K562 (cell line): ENCODE data around the gene SCP2. TPM values are rescaled to one million over a fixed set of nuclear protein-coding genes. Genes with fewer than 3 reads are reported as not detected.
A peak's percentile ranks its signal among the peaks of the same experiment; 100 is the strongest.

Experiments used
- EHMT2 ChIP-seq: fragments of 450-650 bp; IDR thresholded peaks from 2 replicates; pipeline ENCODE4 v1.6.1; 2018; ENCODE audit warnings: antibody characterized with exemption
- HDAC1 ChIP-seq, 2 experiments: fragments of 450-650 bp; IDR thresholded peaks; 2 replicates each; pipeline ENCODE4 v1.6.1; 2016 to 2017; ENCODE audit warnings: inconsistent platforms in 1 of 2, mild to moderate bottlenecking in 1 of 2, moderate library complexity in 1 of 2
- KAT7 ChIP-seq: sonication (generic); formaldehyde crosslinking; IDR thresholded peaks from 2 replicates; pipeline ENCODE4 v1.8.0; 2022; ENCODE audit warnings: missing genetic modification reagents, mild to moderate bottlenecking, borderline replicate concordance
- MBD2 ChIP-seq: sonication (generic); IDR thresholded peaks from 2 replicates; pipeline ENCODE4 v1.6.1; 2016; ENCODE audit warnings: low read depth, borderline replicate concordance
- MED1 ChIP-seq: sonication (generic); formaldehyde crosslinking; IDR thresholded peaks from 2 replicates; pipeline ENCODE4 v1.8.1; 2023; ENCODE audit warnings: missing genetic modification reagents, borderline replicate concordance
- MTA2 ChIP-seq: fragments of 450-650 bp; IDR thresholded peaks from 2 replicates; pipeline ENCODE4 v1.6.1; 2016; ENCODE audit warnings: low read depth
- NFATC3 ChIP-seq: fragments of 450-650 bp; IDR thresholded peaks from 2 replicates; pipeline ENCODE4 v1.6.1; 2017; ENCODE audit warnings: mild to moderate bottlenecking
- NUFIP1 ChIP-seq: fragments of 450-650 bp; IDR thresholded peaks from 2 replicates; pipeline ENCODE4 v1.6.1; 2018; ENCODE audit not compliant: partially characterized antibody
- PBX2 ChIP-seq, 2 experiments: IDR thresholded peaks in 1 of 2; conservative IDR thresholded peaks in 1 of 2; 2 replicates each; pipeline ENCODE4 v1.6.1; 2016; ENCODE audit warnings: low read depth in 2 of 2, mild to moderate bottlenecking in 1 of 2, missing compliant biosample characterization in 1 of 2, missing genetic modification characterization in 1 of 2, moderate library complexity in 1 of 2
- RBM15 ChIP-seq: fragments of 200-400 bp; formaldehyde crosslinking; IDR thresholded peaks from 2 replicates; pipeline ENCODE4 v1.6.1; 2018; ENCODE audit warnings: mild to moderate bottlenecking, low read length, moderate library complexity; ENCODE audit not compliant: insufficient read depth
- RBM39 ChIP-seq: fragments of 200-400 bp; formaldehyde crosslinking; optimal IDR thresholded peaks from 2 replicates; pipeline ENCODE3; 2018; ENCODE audit warnings: low read depth, low read length
- SRSF1 ChIP-seq: fragments of 200-400 bp; formaldehyde crosslinking; IDR thresholded peaks from 2 replicates; pipeline ENCODE4 v1.6.1; 2017; ENCODE audit warnings: mild to moderate bottlenecking, low read depth, low read length, moderate library complexity
- XRCC5 ChIP-seq: fragments of 200-400 bp; formaldehyde crosslinking; IDR thresholded peaks from 2 replicates; pipeline ENCODE4 v1.6.1; 2017; ENCODE audit warnings: low read depth, mild to moderate bottlenecking, low read length
- ZBTB5 ChIP-seq: fragments of 450-650 bp; IDR thresholded peaks from 2 replicates; pipeline ENCODE4 v1.6.1; 2017; ENCODE audit warnings: antibody characterized with exemption
- ZBTB8A ChIP-seq: fragments of 450-650 bp; IDR thresholded peaks from 2 replicates; pipeline ENCODE4 v1.6.1; 2018; ENCODE audit warnings: mild to moderate bottlenecking, moderate library complexity; ENCODE audit not compliant: partially characterized antibody
- ZNF507 ChIP-seq: conservative IDR thresholded peaks from 2 replicates; pipeline ENCODE4 v1.6.1; 2017; ENCODE audit warnings: missing genetic modification characterization, missing compliant biosample characterization
- ZNF695 ChIP-seq: fragments of 450-650 bp; formaldehyde crosslinking; IDR thresholded peaks from 2 replicates; pipeline ENCODE4 v1.4.0; 2020; ENCODE audit warnings: mild to moderate bottlenecking, moderate library complexity
- polyA plus RNA-seq, 8 experiments: library from polyadenylated mRNA; depleted of rRNA in 4 of 8; stranded (reverse) in 5 of 8; unstranded in 3 of 8; fragments of >200 nt; fragmentation: Nextera tagmentation in 2 of 8; fragmentation: Illumina TruSeq in 1 of 8; extraction: Ambion mirVana in 2 of 8; extraction: Trizol in 1 of 8; gene quantifications; 2 replicates each; pipeline versions ENCODE4 v1.2.1 to v1.2.3, GENCODE V29; 2011 to 2014; ENCODE audit warnings: inconsistent platforms in 1 of 8, missing spikeins in 1 of 8
- total RNA-seq, 7 experiments: library from RNA; depleted of rRNA in 6 of 7; stranded (reverse); fragments of >200 nt in 6 of 7; fragmentation: Illumina TruSeq in 2 of 7; extraction: Trizol in 2 of 7; gene quantifications; 2 replicates each; pipeline versions ENCODE4 v1.2.1 to v1.2.3, GENCODE V29; 2011 to 2021; ENCODE audit warnings: low replicate concordance in 1 of 7

SCP2 gene
- total and polyA plus RNA-seq, 9 of the 15 experiments (the other 6 are each of a cell fraction or from before 2014, with no cell fraction given): 63.8 to 258 (median 106) TPM

- no peak for TF ChIP-seq PBX2 (CRISPR knock-in tag; IDR thresholded peaks at IDR 0.05; ENCODE audit: low read depth)
- TF ChIP-seq PBX2 (tag; conservative IDR thresholded peaks at IDR 0.05; ENCODE audit: low read depth): no peak
- TF ChIP-seq ZNF695 (CRISPR knock-in tag): no peak
- TF ChIP-seq NFATC3: no peak
- TF ChIP-seq ZNF507: no peak
- 0 out of 2 replicates have a peak, but pooled peaks have one; percentile 8 for TF ChIP-seq MTA2
- TF ChIP-seq ZBTB8A: no peak
- 0 out of 2 replicates have a peak, but pooled peaks have one; percentile 7 for TF ChIP-seq XRCC5
- no peak for TF ChIP-seq RBM39
- TF ChIP-seq ZBTB5: no peak
- TF ChIP-seq HDAC1 (IDR thresholded peaks at IDR 0.05): peak in 1 of 2 experiments; percentile 35; a peak in 1 of 4 replicates
- TF ChIP-seq EHMT2: peak; percentile 14; the same call in 1 of the 2 replicates
- no peak for TF ChIP-seq MBD2
- no peak for TF ChIP-seq NUFIP1
- no peak for TF ChIP-seq KAT7 (CRISPR knock-in tag)
- TF ChIP-seq MED1 (CRISPR knock-in tag): no peak
- TF ChIP-seq SRSF1: no peak
- no peak for TF ChIP-seq RBM15
Measured at GRCh38 chr1:52907068-52907811, 19.8 kb upstream of the SCP2 start (continued).
